Measurements from ENCODE around the gene P2RX4.

The P2RX4 gene

DNA sequence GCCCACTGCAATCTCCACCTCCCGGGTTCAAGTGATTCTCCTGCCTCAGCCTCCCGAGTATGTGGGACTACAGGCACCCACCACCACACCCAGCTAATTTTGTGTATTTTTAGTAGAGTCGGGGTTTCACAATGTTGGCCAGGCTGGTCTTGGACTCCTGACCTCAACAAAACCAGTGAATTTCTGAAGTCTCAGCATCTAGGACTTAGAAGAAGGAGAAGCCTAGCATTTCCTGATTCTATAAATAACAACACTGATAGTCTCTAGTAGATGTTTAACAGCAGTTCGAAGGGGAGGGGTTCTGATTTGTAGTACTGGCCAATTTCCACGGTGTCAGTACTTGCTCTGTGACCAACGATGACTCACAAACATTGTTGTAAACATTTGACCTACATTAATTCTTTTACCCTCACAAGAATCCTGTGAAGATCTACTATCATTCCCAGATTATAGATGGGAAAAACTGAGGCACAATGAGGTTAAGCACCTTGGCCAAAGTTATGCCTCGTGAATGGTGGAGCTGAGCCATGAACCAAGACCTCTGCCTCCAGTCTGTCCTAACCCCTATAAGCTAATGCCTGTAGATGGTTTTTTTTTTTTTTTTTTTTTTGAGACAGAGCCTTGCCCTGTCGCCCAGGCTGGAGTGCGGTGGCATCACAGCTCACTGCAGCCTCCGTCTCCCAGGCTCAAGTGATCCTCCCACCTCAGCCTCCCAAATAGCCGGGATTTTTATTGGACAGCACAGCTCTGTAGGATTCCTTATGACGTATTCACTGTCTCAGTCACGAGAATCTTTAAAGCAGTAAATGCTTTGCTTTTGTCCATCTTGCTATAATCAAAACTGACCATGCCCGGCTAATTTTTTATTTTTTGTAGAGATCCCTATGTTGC is 5.2 kb downstream of the P2RX4 start:
- no peak overlapping the region for H3K4me3 ChIP-seq (ENCODE audit: low read length)
- peak; percentile 89 for DNase-seq (ENCODE audit: low read depth)
- TF ChIP-seq, protein P1, sequence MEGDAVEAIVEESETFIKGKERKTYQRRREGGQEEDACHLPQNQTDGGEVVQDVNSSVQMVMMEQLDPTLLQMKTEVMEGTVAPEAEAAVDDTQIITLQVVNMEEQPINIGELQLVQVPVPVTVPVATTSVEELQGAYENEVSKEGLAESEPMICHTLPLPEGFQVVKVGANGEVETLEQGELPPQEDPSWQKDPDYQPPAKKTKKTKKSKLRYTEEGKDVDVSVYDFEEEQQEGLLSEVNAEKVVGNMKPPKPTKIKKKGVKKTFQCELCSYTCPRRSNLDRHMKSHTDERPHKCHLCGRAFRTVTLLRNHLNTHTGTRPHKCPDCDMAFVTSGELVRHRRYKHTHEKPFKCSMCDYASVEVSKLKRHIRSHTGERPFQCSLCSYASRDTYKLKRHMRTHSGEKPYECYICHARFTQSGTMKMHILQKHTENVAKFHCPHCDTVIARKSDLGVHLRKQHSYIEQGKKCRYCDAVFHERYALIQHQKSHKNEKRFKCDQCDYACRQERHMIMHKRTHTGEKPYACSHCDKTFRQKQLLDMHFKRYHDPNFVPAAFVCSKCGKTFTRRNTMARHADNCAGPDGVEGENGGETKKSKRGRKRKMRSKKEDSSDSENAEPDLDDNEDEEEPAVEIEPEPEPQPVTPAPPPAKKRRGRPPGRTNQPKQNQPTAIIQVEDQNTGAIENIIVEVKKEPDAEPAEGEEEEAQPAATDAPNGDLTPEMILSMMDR (conservative IDR thresholded peaks at IDR 0.05; ENCODE audit: low read length) = no peak

GRCh38 chr12:121216102-121216501 is 6.2 kb downstream of the P2RX4 start:
- H3K4me3 ChIP-seq (ENCODE audit: low read length) = no peak overlapping the region
- TF ChIP-seq, protein P1 (conservative IDR thresholded peaks at IDR 0.05; ENCODE audit: low read length) = no peak
- no peak for DNase-seq (ENCODE audit: low read depth)

DNA sequence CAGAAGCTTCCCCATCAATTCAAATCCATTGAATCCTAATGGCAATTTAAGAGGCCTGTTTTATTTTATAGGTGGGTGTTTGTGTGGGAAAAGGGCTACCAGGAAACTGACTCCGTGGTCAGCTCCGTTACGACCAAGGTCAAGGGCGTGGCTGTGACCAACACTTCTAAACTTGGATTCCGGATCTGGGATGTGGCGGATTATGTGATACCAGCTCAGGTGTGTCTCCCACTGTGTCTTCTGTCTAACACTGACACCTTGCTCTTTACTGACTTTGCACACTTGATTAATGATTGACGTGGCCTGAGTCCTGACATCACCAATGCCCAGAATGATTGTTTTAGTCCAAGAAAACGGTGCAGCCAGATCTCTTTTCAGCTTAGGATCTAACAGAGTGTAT is 7.1 kb downstream of the P2RX4 start:
- TF ChIP-seq, protein P1 (conservative IDR thresholded peaks at IDR 0.05; ENCODE audit: low read length) = no peak

GRCh38 chr12:121217761-121218160 is 7.8 kb downstream of the P2RX4 start:
- TF ChIP-seq, protein P1 (conservative IDR thresholded peaks at IDR 0.05; ENCODE audit: low read length) = no peak
- no peak for DNase-seq (ENCODE audit: low read depth)
- no peak overlapping the region for H3K4me3 ChIP-seq (ENCODE audit: low read length)

More for the DNA sequence above, 7.1 kb downstream of the P2RX4 start:
- no peak for DNase-seq (ENCODE audit: low read depth)
- H3K4me3 ChIP-seq (ENCODE audit: low read length) = no peak overlapping the region

DNA sequence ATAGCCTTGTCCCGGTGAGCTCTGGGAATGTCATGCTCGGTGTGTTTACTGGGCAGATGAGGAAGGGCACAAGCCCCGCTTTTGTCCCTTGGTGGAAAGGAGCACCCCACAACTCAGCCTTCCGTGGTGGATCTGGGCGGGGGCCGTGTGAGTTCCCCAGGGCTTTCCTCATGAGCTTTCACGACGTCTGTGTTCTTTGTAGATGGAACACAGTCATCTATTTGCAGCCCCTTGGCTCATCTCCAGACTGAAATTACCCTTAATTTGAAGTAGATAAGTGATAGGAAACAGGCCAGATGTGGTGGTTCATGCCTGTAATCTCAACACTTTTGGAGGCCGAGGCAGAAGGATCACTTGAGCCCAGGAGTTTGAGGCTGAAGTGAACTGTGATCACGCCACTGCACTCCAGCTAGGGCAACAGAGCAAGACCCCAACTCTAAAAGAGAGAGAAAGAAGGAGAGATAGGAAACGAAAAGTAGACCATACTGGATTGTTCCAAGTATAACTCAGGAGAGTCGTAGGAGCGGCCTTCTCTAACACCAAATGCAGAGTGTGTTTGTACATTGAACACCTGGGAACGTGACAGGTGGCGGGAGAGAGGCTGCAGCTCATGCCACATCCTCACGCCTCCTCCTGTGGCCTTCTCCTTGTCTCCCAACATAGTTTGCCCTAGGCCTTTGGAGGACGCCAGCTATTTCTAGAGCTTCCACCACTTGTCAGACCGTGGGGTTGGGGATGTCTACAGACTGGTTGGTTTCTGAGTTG is 8.8 kb downstream of the P2RX4 start:
- no peak overlapping the region for H3K4me3 ChIP-seq (ENCODE audit: low read length)
- TF ChIP-seq, protein P1 (conservative IDR thresholded peaks at IDR 0.05; ENCODE audit: low read length) = no peak
- DNase-seq (ENCODE audit: low read depth) = no peak

DNA sequence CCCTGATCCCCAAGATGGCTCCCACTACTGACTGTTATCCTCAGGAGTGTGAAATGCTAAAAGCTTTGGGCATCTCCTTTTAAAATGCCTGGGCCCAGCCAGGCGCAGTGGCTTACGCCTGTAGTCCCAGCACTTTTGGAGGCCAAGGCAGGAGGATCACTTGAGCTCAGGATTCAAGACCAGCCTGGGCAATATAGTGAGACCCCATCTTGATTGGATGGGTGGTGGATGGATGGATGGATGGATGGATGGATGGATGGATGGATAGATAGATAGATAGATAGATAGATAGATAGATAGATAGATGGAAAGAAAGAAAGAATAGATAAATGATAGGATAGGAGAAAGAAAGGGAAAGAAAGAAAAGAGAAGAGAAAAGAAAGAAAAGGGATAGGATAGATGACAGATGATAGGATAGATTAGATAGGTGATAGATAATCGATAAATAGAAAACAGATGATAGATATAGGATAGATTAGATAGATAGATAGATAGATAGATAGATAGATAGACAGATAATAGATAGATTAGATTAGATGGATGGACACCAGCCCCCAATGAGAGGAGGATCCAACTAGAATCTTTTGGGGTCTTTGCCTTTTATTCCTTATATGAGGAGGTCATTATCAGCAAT is 9.5 kb downstream of the P2RX4 start:
- TF ChIP-seq, protein P1 (conservative IDR thresholded peaks at IDR 0.05; ENCODE audit: low read length) = no peak
- H3K4me3 ChIP-seq (ENCODE audit: low read length) = no peak overlapping the region
- no peak for DNase-seq (ENCODE audit: low read depth)

Measured in AG10803 (cell line).